AG09309 (cell line): ENCODE results near the gene FOXP4.

Experiments
- DNase-seq: peaks from one replicate; pipeline ENCODE4 v3.0.0-alpha.2; 2010; ENCODE audit warnings: low read depth
- H3K4me3 ChIP-seq: 2 replicates; pipeline ENCODE4 v1.5.1; 2011; ENCODE audit warnings: mild to moderate bottlenecking, low read depth, low read length, moderate library complexity; ENCODE audit not compliant: control insufficient read depth
- TF ChIP-seq, protein P1 (sequence below): IDR thresholded peaks from 2 replicates; pipeline ENCODE4 v1.5.1; 2011; ENCODE audit warnings: mild to moderate bottlenecking, low read depth, low read length, inconsistent platforms; ENCODE audit not compliant: insufficient read depth, control insufficient read depth; ENCODE audit errors: missing control alignments

Gene FOXP4

GRCh38 chr6:41646026-41646795, 100.0 kb downstream of the FOXP4 start:
- no peak overlapping the region for H3K4me3 ChIP-seq
- no peak for DNase-seq
- TF ChIP-seq, protein P1, sequence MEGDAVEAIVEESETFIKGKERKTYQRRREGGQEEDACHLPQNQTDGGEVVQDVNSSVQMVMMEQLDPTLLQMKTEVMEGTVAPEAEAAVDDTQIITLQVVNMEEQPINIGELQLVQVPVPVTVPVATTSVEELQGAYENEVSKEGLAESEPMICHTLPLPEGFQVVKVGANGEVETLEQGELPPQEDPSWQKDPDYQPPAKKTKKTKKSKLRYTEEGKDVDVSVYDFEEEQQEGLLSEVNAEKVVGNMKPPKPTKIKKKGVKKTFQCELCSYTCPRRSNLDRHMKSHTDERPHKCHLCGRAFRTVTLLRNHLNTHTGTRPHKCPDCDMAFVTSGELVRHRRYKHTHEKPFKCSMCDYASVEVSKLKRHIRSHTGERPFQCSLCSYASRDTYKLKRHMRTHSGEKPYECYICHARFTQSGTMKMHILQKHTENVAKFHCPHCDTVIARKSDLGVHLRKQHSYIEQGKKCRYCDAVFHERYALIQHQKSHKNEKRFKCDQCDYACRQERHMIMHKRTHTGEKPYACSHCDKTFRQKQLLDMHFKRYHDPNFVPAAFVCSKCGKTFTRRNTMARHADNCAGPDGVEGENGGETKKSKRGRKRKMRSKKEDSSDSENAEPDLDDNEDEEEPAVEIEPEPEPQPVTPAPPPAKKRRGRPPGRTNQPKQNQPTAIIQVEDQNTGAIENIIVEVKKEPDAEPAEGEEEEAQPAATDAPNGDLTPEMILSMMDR: no peak

DNA sequence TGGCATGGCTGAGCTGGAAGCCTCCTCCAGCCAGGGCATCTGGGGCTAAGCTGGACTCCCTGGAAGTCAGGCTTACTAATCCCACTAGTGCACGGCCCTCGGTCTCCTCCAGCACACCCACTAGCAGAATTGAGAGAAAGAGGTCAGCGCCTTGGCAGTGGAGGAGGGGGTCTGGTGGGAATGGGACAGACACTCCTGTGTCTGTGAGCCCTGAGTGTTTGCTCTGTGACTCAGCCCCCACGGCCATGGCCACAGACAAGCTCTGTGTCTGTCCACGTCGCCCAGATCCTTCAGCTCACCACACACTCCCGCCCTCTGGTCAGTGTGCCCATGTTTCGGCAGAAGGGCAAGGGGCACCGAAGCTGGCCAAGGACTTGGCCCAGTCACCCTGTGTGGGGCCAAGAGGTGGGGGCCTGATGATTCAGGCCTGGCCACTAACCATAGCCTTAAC, 100.9 kb downstream of the FOXP4 start:
- no peak overlapping the region for H3K4me3 ChIP-seq
- no peak for DNase-seq
- TF ChIP-seq, protein P1: no peak

- no peak for DNase-seq
- TF ChIP-seq, protein P1: no peak
- H3K4me3 ChIP-seq: no peak overlapping the region
These were observed 101.9 kb downstream of the FOXP4 start for GRCh38 chr6:41648070-41648585.

- no peak overlapping the region for H3K4me3 ChIP-seq
- DNase-seq: no peak
- TF ChIP-seq, protein P1: no peak
These were observed 102.7 kb downstream of the FOXP4 start for GRCh38 chr6:41648921-41649320.

DNA sequence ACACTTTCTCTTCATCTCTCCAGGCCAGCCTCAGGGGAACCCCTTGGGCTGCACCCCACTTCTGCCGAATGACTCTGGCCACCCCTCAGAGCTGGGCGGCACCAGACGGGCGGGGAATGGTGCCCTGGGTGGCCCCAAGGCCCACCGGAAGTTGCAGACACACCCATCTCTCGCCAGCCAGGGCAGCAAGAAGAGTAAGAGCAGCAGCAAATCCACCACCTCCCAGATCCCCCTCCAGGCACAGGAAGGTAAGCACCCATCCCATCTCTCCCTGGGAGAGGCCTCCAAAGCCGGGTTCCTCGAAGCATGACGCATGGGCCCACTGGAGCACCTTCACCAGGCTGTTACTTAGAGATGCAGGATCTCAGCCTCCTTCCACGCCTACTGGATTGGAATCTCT, 103.4 kb downstream of the FOXP4 start:
- TF ChIP-seq, protein P1: no peak
- DNase-seq: no peak
- H3K4me3 ChIP-seq: no peak overlapping the region

DNA sequence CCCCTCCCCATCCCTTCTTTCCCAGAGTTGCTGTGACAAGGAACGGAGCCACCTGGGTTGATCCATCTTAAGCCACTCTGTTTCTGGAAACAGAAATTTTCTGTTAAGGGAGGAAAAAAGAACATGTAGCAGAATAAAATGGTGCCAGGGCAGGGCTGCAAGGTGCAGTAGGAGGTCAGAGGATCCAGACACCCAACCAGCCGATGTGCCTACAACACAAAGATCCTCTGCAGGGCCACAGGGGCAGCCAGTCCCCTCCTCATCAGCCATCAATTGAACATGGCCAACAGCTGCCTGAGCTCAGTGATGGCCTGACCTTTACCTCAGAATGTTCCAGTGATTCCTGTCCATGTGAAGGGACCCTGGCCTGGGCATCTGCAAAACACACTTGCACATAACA, 103.9 kb downstream of the FOXP4 start:
- no peak overlapping the region for H3K4me3 ChIP-seq

More for the DNA sequence above, 103.9 kb downstream of the FOXP4 start:
- DNase-seq: no peak
- TF ChIP-seq, protein P1: no peak
